ENCODE results near the gene CXCL8. TPM values are rescaled to one million over a fixed set of nuclear protein-coding genes. Genes with fewer than 3 reads are reported as not detected.

Gene CXCL8
- total RNA-seq, 2 donors from 2014 or later: 2.6 to 7.9 TPM

- Histone ChIP-seq H3K27me3 (no peaks in the 10 kb centered on the region), H3K4me1 (peaks cover 0 to 11% of the 10 kb centered on the region in 2 donors), H3K9me3 (no peaks in the 10 kb centered on the region), H3K36me3 (no peaks in the 10 kb centered on the region), H3K4me3 (no peak overlapping the region), H3K27ac (no peak overlapping the region)
- DNase-seq (ENCODE audit: low spot score): no peak
- no peak for TF ChIP-seq CTCF (IDR thresholded peaks at IDR 0.05)
Observed at GRCh38 chr4:73698217-73698616, 42.2 kb upstream of the CXCL8 start.

- no peak for TF ChIP-seq CTCF (IDR thresholded peaks at IDR 0.05)
- H3K36me3 ChIP-seq: no peaks in the 10 kb centered on the region
- no peaks in the 10 kb centered on the region for H3K27me3 ChIP-seq
- H3K9me3 ChIP-seq: no peaks in the 10 kb centered on the region
- H3K4me3 ChIP-seq: no peak overlapping the region
- peaks cover 0 to 23% of the 10 kb centered on the region in 2 donors for H3K4me1 ChIP-seq
- H3K27ac ChIP-seq: no peak overlapping the region
- DNase-seq (ENCODE audit: low spot score): no peak
Observed at GRCh38 chr4:73701116-73701515, 39.3 kb upstream of the CXCL8 start.

DNA sequence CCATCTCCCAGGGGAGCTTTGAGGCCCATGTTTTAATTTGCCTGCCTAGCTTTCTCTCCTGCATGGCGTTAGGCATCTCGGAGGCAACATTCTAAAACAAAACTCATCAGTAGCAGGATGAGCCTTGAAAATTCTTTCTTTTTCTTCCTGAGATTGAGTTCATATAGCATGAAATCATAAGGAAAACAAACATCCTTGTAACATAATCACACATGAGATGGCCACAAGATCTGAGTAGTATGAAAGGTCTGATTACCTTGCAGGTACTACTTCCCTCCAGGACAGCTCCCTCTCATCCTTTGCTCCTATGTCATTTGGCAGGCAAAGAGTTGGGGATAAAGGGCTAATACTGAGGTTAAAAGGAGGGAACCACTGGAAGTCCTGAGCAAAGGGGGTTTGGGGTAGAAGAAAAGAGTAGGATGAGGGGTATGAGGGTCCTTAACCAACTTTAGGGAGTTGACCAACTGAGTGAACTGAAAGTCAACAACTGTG lies 37.5 kb upstream of the CXCL8 start:
- H3K4me1 ChIP-seq: peaks cover 0 to 27% of the 10 kb centered on the region in 2 donors

DNA sequence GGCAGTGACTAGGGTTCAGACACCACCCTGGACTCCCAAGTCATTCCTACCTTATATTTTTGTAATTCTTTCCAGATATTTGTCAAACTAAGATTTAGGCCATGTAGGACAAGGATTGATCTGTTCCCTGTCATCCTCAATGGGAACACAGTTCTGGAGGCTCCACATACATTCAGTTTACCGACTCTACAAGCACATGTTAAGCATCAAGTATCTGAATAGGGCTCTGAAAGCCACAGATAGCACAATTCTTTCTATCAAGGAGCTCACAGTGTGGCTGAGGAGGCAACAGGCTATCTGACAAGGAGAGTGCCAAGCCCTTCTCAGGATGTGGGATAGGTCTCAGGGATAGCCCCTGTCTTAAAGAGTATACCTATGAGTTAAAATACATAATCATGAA lies 37.0 kb upstream of the CXCL8 start:
- H3K27ac ChIP-seq: no peak overlapping the region
- DNase-seq (ENCODE audit: low spot score): no peak
- TF ChIP-seq CTCF (IDR thresholded peaks at IDR 0.05): no peak
- no peaks in the 10 kb centered on the region for H3K9me3 ChIP-seq
- no peaks in the 10 kb centered on the region for H3K36me3 ChIP-seq
- no peaks in the 10 kb centered on the region for H3K27me3 ChIP-seq
- no peak overlapping the region for H3K4me3 ChIP-seq
- H3K4me1 ChIP-seq: peaks cover 0 to 27% of the 10 kb centered on the region in 2 donors

More for the DNA sequence above, 37.5 kb upstream of the CXCL8 start:
- H3K36me3 ChIP-seq: no peaks in the 10 kb centered on the region
- no peak overlapping the region for H3K4me3 ChIP-seq
- no peak for DNase-seq (ENCODE audit: low spot score)
- H3K27ac ChIP-seq: no peak overlapping the region
- H3K9me3 ChIP-seq: no peaks in the 10 kb centered on the region
- no peaks in the 10 kb centered on the region for H3K27me3 ChIP-seq
- TF ChIP-seq CTCF (IDR thresholded peaks at IDR 0.05): no peak

DNA sequence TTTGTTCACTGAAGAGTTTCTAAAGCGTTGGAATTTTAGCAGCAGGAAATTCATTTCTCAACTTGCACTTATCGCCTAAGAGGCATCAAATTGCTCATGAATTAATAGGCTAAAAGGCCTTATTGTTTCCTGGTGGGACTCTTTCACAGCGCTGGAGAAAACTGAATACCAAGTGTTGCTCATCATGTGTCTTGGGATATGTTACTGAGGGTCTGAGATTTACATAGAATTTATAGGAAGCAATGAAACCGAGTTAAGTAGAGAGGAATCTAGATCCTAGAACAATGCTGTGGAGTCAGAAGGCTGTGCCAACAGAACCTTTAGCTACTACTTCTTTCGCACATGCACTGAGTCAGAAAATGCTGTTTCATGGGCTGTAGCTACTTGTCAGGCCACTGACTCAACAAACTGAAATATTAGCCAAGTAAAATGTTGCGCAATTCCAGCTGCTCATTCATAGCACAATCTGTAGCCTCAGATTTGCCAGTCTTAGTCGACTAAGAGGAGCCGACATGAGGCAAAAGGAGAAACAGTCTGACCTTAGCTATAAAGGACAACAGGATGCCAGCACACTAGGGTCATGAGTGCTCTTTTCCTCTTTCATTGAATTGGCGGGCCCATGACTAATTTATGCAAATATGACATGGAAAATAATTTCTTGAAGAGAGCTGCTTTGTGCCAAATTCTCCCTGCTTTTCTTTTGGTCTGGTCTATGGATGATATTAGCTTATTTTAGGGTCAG lies 35.9 kb upstream of the CXCL8 start:
- peak; percentile 90 for DNase-seq (ENCODE audit: low spot score)
- H3K27me3 ChIP-seq: no peaks in the 10 kb centered on the region
- H3K9me3 ChIP-seq: no peaks in the 10 kb centered on the region
- TF ChIP-seq CTCF (IDR thresholded peaks at IDR 0.05): no peak
- no peaks in the 10 kb centered on the region for H3K36me3 ChIP-seq
- peak overlapping the region; percentile 41 to 81 for H3K27ac ChIP-seq
- no peak overlapping the region for H3K4me3 ChIP-seq
- peaks cover 0 to 25% of the 10 kb centered on the region in 2 donors for H3K4me1 ChIP-seq
